Loucy (cell line): ENCODE measurements around the gene TRMT10B.

ENCODE experiments used
- EZH2phosphoT487 ChIP-seq: fragments of 200-600 bp; IDR thresholded peaks from 2 replicates; pipeline ENCODE4 v1.6.1; 2018; ENCODE audit warnings: antibody characterized with exemption, mild to moderate bottlenecking, moderate library complexity, borderline replicate concordance
- TF ChIP-seq, protein P1 (sequence below): fragments of 200-600 bp; sonication (generic); conservative IDR thresholded peaks from 2 replicates; pipeline ENCODE4 v1.5.1; 2014; ENCODE audit warnings: mild to moderate bottlenecking, antibody characterized with exemption, low read length

DNA sequence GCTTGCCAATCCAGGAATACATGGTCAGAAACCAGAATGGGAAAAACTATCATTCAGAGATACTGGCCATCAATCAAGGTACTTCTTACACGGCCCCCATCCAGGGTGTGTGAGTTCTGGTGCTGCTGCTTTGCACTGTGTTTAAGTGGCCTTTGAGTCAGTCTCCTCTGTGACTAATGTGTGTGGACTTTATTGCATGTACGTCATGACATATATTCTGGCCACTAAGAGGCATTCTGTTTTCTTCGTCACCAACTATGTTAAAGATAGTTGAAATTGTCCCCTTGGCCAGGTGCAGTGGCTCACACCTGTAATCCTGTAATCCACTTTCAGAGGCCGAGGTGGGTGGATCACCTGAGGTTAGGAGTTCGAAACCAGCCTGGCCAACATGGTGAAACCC lies 22.7 kb downstream of the TRMT10B start:
- TF ChIP-seq, protein P1, sequence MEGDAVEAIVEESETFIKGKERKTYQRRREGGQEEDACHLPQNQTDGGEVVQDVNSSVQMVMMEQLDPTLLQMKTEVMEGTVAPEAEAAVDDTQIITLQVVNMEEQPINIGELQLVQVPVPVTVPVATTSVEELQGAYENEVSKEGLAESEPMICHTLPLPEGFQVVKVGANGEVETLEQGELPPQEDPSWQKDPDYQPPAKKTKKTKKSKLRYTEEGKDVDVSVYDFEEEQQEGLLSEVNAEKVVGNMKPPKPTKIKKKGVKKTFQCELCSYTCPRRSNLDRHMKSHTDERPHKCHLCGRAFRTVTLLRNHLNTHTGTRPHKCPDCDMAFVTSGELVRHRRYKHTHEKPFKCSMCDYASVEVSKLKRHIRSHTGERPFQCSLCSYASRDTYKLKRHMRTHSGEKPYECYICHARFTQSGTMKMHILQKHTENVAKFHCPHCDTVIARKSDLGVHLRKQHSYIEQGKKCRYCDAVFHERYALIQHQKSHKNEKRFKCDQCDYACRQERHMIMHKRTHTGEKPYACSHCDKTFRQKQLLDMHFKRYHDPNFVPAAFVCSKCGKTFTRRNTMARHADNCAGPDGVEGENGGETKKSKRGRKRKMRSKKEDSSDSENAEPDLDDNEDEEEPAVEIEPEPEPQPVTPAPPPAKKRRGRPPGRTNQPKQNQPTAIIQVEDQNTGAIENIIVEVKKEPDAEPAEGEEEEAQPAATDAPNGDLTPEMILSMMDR = no peak
- TF ChIP-seq EZH2phosphoT487 = no peak
